Measurements from ENCODE around the gene SBNO1.
A peak's percentile ranks its signal among the peaks of the same experiment; 100 is the strongest.

The SBNO1 gene

DNA sequence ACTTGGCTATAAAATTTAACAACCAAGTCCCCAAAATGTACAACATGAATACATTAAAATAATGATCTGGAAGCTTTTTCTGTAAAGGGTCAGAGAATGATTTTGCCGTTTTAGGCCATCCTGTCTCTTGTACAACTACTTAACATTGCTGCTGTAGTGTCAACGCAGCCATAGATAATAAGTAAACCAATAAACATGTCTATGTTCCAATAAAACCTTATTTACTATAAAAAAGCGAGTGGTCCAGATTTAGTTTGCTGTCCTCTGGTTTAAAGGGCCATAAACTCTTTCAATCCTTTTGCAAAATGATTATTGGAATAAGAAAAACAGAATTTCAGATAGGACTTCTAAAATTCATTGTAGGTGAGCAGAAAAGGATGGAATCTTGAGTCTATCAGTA lies 29.2 kb downstream of the SBNO1 start:
- no CpG with 5 or more reads among the region's 3 CpGs for WGBS (ENCODE audit: extremely low coverage, insufficient coverage, insufficient read length)
- Histone ChIP-seq H3K18ac (ENCODE audit: low read length) (no peak overlapping the region), H3K4me3 (ENCODE audit: low read depth, low read length) (no peak overlapping the region), H3K27ac (ENCODE audit: low read depth, low read length) (no peak overlapping the region), H4K91ac (ENCODE audit: low read depth, low read length) (no peak overlapping the region), H2BK12ac (ENCODE audit: low read length) (no peak overlapping the region), H3K79me2 (ENCODE audit: control insufficient read depth, insufficient read depth, low read length, poor library complexity) (no peaks in the 10 kb centered on the region), H3K9ac (ENCODE audit: low read length) (no peak overlapping the region), H3K79me1 (ENCODE audit: low read length) (no peaks in the 10 kb centered on the region), H3K4ac (ENCODE audit: low read depth, low read length) (no peak overlapping the region), H3K4me2 (ENCODE audit: low read length) (no peak overlapping the region), H3K4me1 (ENCODE audit: control insufficient read depth in 1 of 2, insufficient read depth in 2 of 2, low read length in 2 of 2) (no peaks in the 10 kb centered on the region), H3K27me3 (ENCODE audit: insufficient read depth, low read length) (no peaks in the 10 kb centered on the region), H2AFZ (ENCODE audit: insufficient read depth, low read length, poor library complexity) (no peak overlapping the region), H3K9me3 (ENCODE audit: insufficient read depth, low read depth, low read length) (no peaks in the 10 kb centered on the region), H3K14ac (ENCODE audit: low read length) (no peak overlapping the region), H2BK120ac (ENCODE audit: insufficient read depth, low read length, poor library complexity) (no peak overlapping the region), H3K36me3 (ENCODE audit: control insufficient read depth in 1 of 2, insufficient read depth in 2 of 2, low read length in 2 of 2) (peaks cover 40 to 42% of the 10 kb centered on the region in 2 experiments), H2BK5ac (ENCODE audit: low read depth, low read length, poor library complexity) (no peak overlapping the region), H4K8ac (ENCODE audit: low read depth, low read length) (no peak overlapping the region), H3K23ac (ENCODE audit: low read length) (no peak overlapping the region), H4K12ac (ENCODE audit: low read depth, low read length) (no peak overlapping the region), H2AK5ac (ENCODE audit: low read length) (no peak overlapping the region)
- DNase-seq, result no peak

DNA sequence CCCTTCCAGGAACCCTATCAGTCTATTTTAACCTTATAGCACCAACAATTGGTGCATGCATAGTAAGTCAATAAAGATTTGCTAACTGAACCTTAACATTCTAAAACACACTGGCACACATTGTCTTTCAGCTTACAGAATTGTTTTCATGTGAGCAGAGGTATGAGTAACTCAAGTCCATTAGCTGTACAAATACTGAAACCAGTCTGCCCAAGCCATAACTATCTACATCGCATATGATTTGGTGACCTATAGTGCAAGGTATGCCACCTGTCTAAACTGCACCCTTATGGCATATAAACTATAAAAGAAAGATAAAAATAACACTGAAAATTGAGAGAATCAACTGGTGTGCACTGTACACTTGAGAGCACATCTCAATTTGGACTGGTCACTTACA lies 34.8 kb downstream of the SBNO1 start:
- no peak overlapping the region for H2AFZ ChIP-seq (ENCODE audit: insufficient read depth, low read length, poor library complexity)
- no peaks in the 10 kb centered on the region for H3K4me1 ChIP-seq (ENCODE audit: control insufficient read depth in 1 of 2, insufficient read depth in 2 of 2, low read length in 2 of 2)
- H2BK5ac ChIP-seq (ENCODE audit: low read depth, low read length, poor library complexity), result no peak overlapping the region
- no peak overlapping the region for H3K18ac ChIP-seq (ENCODE audit: low read length)
- WGBS (ENCODE audit: extremely low coverage, insufficient coverage, insufficient read length), result no CpG with 5 or more reads among the region's 1 CpG
- no peaks in the 10 kb centered on the region for H3K27me3 ChIP-seq (ENCODE audit: insufficient read depth, low read length)
- no peak overlapping the region for H4K12ac ChIP-seq (ENCODE audit: low read depth, low read length)
- H3K4ac ChIP-seq (ENCODE audit: low read depth, low read length), result no peak overlapping the region
- no peak overlapping the region for H3K14ac ChIP-seq (ENCODE audit: low read length)
- no peak overlapping the region for H2BK120ac ChIP-seq (ENCODE audit: insufficient read depth, low read length, poor library complexity)
- no peak overlapping the region for H3K27ac ChIP-seq (ENCODE audit: low read depth, low read length)
- no peak overlapping the region for H2BK12ac ChIP-seq (ENCODE audit: low read length)
- no peak overlapping the region for H4K91ac ChIP-seq (ENCODE audit: low read depth, low read length)
- no peak overlapping the region for H3K9ac ChIP-seq (ENCODE audit: low read length)
- H3K4me3 ChIP-seq (ENCODE audit: low read depth, low read length), result no peak overlapping the region
- H3K23ac ChIP-seq (ENCODE audit: low read length), result no peak overlapping the region
- peaks cover 39 to 43% of the 10 kb centered on the region in 2 experiments for H3K36me3 ChIP-seq (ENCODE audit: control insufficient read depth in 1 of 2, insufficient read depth in 2 of 2, low read length in 2 of 2)
- H3K79me1 ChIP-seq (ENCODE audit: low read length), result no peaks in the 10 kb centered on the region
- DNase-seq, result no peak
- H2AK5ac ChIP-seq (ENCODE audit: low read length), result no peak overlapping the region
- H3K9me3 ChIP-seq (ENCODE audit: insufficient read depth, low read depth, low read length), result no peaks in the 10 kb centered on the region
- H4K8ac ChIP-seq (ENCODE audit: low read depth, low read length), result no peak overlapping the region
- no peak overlapping the region for H3K4me2 ChIP-seq (ENCODE audit: low read length)
- H3K79me2 ChIP-seq (ENCODE audit: control insufficient read depth, insufficient read depth, low read length, poor library complexity), result no peaks in the 10 kb centered on the region

DNA sequence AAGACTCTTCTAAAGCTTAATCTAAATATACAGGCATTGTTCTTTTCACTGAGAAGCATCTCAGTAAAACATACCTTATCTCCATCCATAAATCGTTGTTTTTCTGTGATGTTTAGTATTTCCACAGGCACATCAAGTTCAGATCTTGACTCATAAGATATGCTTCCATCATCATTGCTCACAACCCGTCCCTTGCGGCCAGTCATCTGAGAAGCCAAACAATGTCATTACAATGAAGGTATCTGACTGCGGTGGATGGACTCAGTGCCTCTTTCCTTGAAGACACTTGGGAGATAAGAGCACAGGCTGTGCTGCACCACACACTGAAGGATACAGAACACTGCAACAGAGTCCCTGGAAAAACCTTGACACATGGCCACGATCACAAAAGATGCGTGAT lies 44.8 kb downstream of the SBNO1 start:
- Histone ChIP-seq H3K4me3 (ENCODE audit: low read depth, low read length) (no peak overlapping the region), H3K9ac (ENCODE audit: low read length) (no peak overlapping the region), H2AK5ac (ENCODE audit: low read length) (no peak overlapping the region), H3K36me3 (ENCODE audit: control insufficient read depth in 1 of 2, insufficient read depth in 2 of 2, low read length in 2 of 2) (peaks cover 46 to 53% of the 10 kb centered on the region in 2 experiments), H3K4me2 (ENCODE audit: low read length) (no peak overlapping the region), H3K9me3 (ENCODE audit: insufficient read depth, low read depth, low read length) (no peaks in the 10 kb centered on the region), H3K23ac (ENCODE audit: low read length) (no peak overlapping the region), H4K91ac (ENCODE audit: low read depth, low read length) (no peak overlapping the region), H3K18ac (ENCODE audit: low read length) (no peak overlapping the region), H4K8ac (ENCODE audit: low read depth, low read length) (no peak overlapping the region), H3K14ac (ENCODE audit: low read length) (no peak overlapping the region), H2BK120ac (ENCODE audit: insufficient read depth, low read length, poor library complexity) (no peak overlapping the region), H4K12ac (ENCODE audit: low read depth, low read length) (no peak overlapping the region), H2AFZ (ENCODE audit: insufficient read depth, low read length, poor library complexity) (no peak overlapping the region), H3K4me1 (ENCODE audit: control insufficient read depth in 1 of 2, insufficient read depth in 2 of 2, low read length in 2 of 2) (no peaks in the 10 kb centered on the region), H2BK5ac (ENCODE audit: low read depth, low read length, poor library complexity) (no peak overlapping the region), H3K79me1 (ENCODE audit: low read length) (no peaks in the 10 kb centered on the region), H3K27ac (ENCODE audit: low read depth, low read length) (no peak overlapping the region), H3K4ac (ENCODE audit: low read depth, low read length) (no peak overlapping the region), H3K79me2 (ENCODE audit: control insufficient read depth, insufficient read depth, low read length, poor library complexity) (no peaks in the 10 kb centered on the region), H3K27me3 (ENCODE audit: insufficient read depth, low read length) (no peaks in the 10 kb centered on the region), H2BK12ac (ENCODE audit: low read length) (no peak overlapping the region)
- DNase-seq, result peak; percentile 70 to 73
- no CpG with 5 or more reads among the region's 6 CpGs for WGBS (ENCODE audit: extremely low coverage, insufficient coverage, insufficient read length)

DNA sequence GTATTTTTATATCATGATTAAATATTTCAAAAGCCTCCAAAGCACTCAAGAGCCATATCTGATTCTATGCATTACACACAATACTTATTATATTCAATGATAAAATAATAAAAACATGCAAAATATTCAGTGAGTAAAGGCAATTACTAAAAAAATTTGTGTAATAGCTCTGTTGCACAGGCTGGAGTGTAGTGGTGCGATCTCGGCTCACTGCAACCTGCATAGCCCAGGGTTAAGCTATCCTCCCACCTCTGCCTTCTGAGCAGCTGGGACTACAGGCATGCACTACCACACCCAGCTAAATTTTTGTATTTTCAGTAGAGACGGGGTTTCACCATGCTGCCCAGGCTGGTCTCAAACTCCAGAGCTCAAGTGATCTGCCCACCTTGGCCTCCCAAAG lies 45.4 kb downstream of the SBNO1 start:
- no peak overlapping the region for H3K9ac ChIP-seq (ENCODE audit: low read length)
- no peak overlapping the region for H2BK120ac ChIP-seq (ENCODE audit: insufficient read depth, low read length, poor library complexity)
- H2AK5ac ChIP-seq (ENCODE audit: low read length), result no peak overlapping the region
- H3K79me2 ChIP-seq (ENCODE audit: control insufficient read depth, insufficient read depth, low read length, poor library complexity), result no peaks in the 10 kb centered on the region
- WGBS (ENCODE audit: extremely low coverage, insufficient coverage, insufficient read length), result no CpG with 5 or more reads among the region's 3 CpGs
- no peak overlapping the region for H3K23ac ChIP-seq (ENCODE audit: low read length)
- no peak overlapping the region for H3K14ac ChIP-seq (ENCODE audit: low read length)
- H3K4me3 ChIP-seq (ENCODE audit: low read depth, low read length), result no peak overlapping the region
- DNase-seq, result peak; percentile 37 to 65
- no peak overlapping the region for H4K91ac ChIP-seq (ENCODE audit: low read depth, low read length)
- H3K18ac ChIP-seq (ENCODE audit: low read length), result no peak overlapping the region
- H2BK12ac ChIP-seq (ENCODE audit: low read length), result no peak overlapping the region
- H3K4ac ChIP-seq (ENCODE audit: low read depth, low read length), result no peak overlapping the region
- H3K4me1 ChIP-seq (ENCODE audit: control insufficient read depth in 1 of 2, insufficient read depth in 2 of 2, low read length in 2 of 2), result no peaks in the 10 kb centered on the region
- H3K27me3 ChIP-seq (ENCODE audit: insufficient read depth, low read length), result no peaks in the 10 kb centered on the region
- no peaks in the 10 kb centered on the region for H3K79me1 ChIP-seq (ENCODE audit: low read length)
- H3K36me3 ChIP-seq (ENCODE audit: control insufficient read depth in 1 of 2, insufficient read depth in 2 of 2, low read length in 2 of 2), result peaks cover 45 to 53% of the 10 kb centered on the region in 2 experiments
- H2BK5ac ChIP-seq (ENCODE audit: low read depth, low read length, poor library complexity), result no peak overlapping the region
- H3K27ac ChIP-seq (ENCODE audit: low read depth, low read length), result no peak overlapping the region
- H4K8ac ChIP-seq (ENCODE audit: low read depth, low read length), result no peak overlapping the region
- no peak overlapping the region for H3K4me2 ChIP-seq (ENCODE audit: low read length)
- H2AFZ ChIP-seq (ENCODE audit: insufficient read depth, low read length, poor library complexity), result no peak overlapping the region
- no peak overlapping the region for H4K12ac ChIP-seq (ENCODE audit: low read depth, low read length)
- no peaks in the 10 kb centered on the region for H3K9me3 ChIP-seq (ENCODE audit: insufficient read depth, low read depth, low read length)
